Rectal smooth muscle tissue (tissue), 1 donor: Measurements from ENCODE around the gene NNT.

Experiments
- H3K27ac ChIP-seq: one replicate; pipeline ENCODE4 v1.7.0; 2013; ENCODE audit warnings: low read depth, low read length, inconsistent platforms
- H3K27me3 ChIP-seq: one replicate; pipeline ENCODE4 v1.7.0; 2013; ENCODE audit warnings: low read length; ENCODE audit not compliant: control insufficient read depth, insufficient read depth
- H3K36me3 ChIP-seq: one replicate; pipeline ENCODE4 v1.7.0; 2013; ENCODE audit warnings: low read length; ENCODE audit not compliant: control insufficient read depth, insufficient read depth
- H3K4me1 ChIP-seq: one replicate; pipeline ENCODE4 v1.7.0; 2013; ENCODE audit warnings: low read length; ENCODE audit not compliant: control insufficient read depth, insufficient read depth
- H3K4me3 ChIP-seq: one replicate; pipeline ENCODE4 v1.7.0; 2013; ENCODE audit warnings: low read length
- H3K9ac ChIP-seq: one replicate; pipeline ENCODE4 v1.7.0; 2013; ENCODE audit warnings: low read length

NNT gene

GRCh38 chr5:43639566-43639965 lies 36.6 kb downstream of the NNT start:
- no peaks in the 10 kb centered on the region for H3K36me3 ChIP-seq
- peaks cover 6% of the 10 kb centered on the region for H3K4me1 ChIP-seq
- no peaks in the 10 kb centered on the region for H3K27me3 ChIP-seq
- H3K27ac ChIP-seq = no peak overlapping the region
- H3K4me3 ChIP-seq = no peak overlapping the region
- no peak overlapping the region for H3K9ac ChIP-seq

GRCh38 chr5:43642428-43642827 lies 39.4 kb downstream of the NNT start:
- no peaks in the 10 kb centered on the region for H3K27me3 ChIP-seq
- no peaks in the 10 kb centered on the region for H3K36me3 ChIP-seq
- no peak overlapping the region for H3K9ac ChIP-seq
- H3K27ac ChIP-seq = no peak overlapping the region
- no peaks in the 10 kb centered on the region for H3K4me1 ChIP-seq
- H3K4me3 ChIP-seq = no peak overlapping the region

- Histone ChIP-seq H3K4me3 (no peak overlapping the region), H3K4me1 (no peaks in the 10 kb centered on the region), H3K27me3 (no peaks in the 10 kb centered on the region), H3K36me3 (no peaks in the 10 kb centered on the region), H3K9ac (no peak overlapping the region), H3K27ac (no peak overlapping the region)
These were observed 40.3 kb downstream of the NNT start for GRCh38 chr5:43643327-43643726.

GRCh38 chr5:43643750-43644149 lies 40.8 kb downstream of the NNT start:
- Histone ChIP-seq H3K27ac (no peak overlapping the region), H3K36me3 (no peaks in the 10 kb centered on the region), H3K4me1 (peaks cover 3% of the 10 kb centered on the region), H3K27me3 (no peaks in the 10 kb centered on the region), H3K9ac (no peak overlapping the region), H3K4me3 (no peak overlapping the region)

- H3K36me3 ChIP-seq = peaks cover 12% of the 10 kb centered on the region
- no peak overlapping the region for H3K9ac ChIP-seq
- H3K4me1 ChIP-seq = peaks cover 7% of the 10 kb centered on the region
- no peak overlapping the region for H3K27ac ChIP-seq
- no peak overlapping the region for H3K4me3 ChIP-seq
- no peaks in the 10 kb centered on the region for H3K27me3 ChIP-seq
These were observed 44.0 kb downstream of the NNT start for GRCh38 chr5:43646992-43647391.

- Histone ChIP-seq H3K9ac (no peak overlapping the region), H3K4me1 (peaks cover 7% of the 10 kb centered on the region), H3K36me3 (peaks cover 12% of the 10 kb centered on the region), H3K4me3 (no peak overlapping the region), H3K27ac (no peak overlapping the region), H3K27me3 (no peaks in the 10 kb centered on the region)
These were observed 44.8 kb downstream of the NNT start for GRCh38 chr5:43647789-43648188.

- H3K4me1 ChIP-seq = peaks cover 7% of the 10 kb centered on the region
- H3K36me3 ChIP-seq = peaks cover 16% of the 10 kb centered on the region
- H3K27ac ChIP-seq = no peak overlapping the region
- no peaks in the 10 kb centered on the region for H3K27me3 ChIP-seq
- H3K4me3 ChIP-seq = no peak overlapping the region
- H3K9ac ChIP-seq = no peak overlapping the region
These were observed 45.6 kb downstream of the NNT start for GRCh38 chr5:43648499-43649124.

GRCh38 chr5:43649256-43649655 lies 46.3 kb downstream of the NNT start:
- no peak overlapping the region for H3K27ac ChIP-seq
- peaks cover 16% of the 10 kb centered on the region for H3K36me3 ChIP-seq
- H3K9ac ChIP-seq = no peak overlapping the region
- H3K27me3 ChIP-seq = no peaks in the 10 kb centered on the region
- no peak overlapping the region for H3K4me3 ChIP-seq
- peaks cover 7% of the 10 kb centered on the region for H3K4me1 ChIP-seq

GRCh38 chr5:43652537-43653302 lies 49.7 kb downstream of the NNT start:
- Histone ChIP-seq H3K4me1 (peaks cover 7% of the 10 kb centered on the region), H3K4me3 (no peak overlapping the region), H3K9ac (no peak overlapping the region), H3K27ac (no peak overlapping the region), H3K36me3 (peaks cover 21% of the 10 kb centered on the region), H3K27me3 (no peaks in the 10 kb centered on the region)

- peaks cover 8% of the 10 kb centered on the region for H3K36me3 ChIP-seq
- no peak overlapping the region for H3K9ac ChIP-seq
- H3K4me3 ChIP-seq = no peak overlapping the region
- H3K27ac ChIP-seq = no peak overlapping the region
- H3K4me1 ChIP-seq = peaks cover 4% of the 10 kb centered on the region
- no peaks in the 10 kb centered on the region for H3K27me3 ChIP-seq
These were observed 55.5 kb downstream of the NNT start for GRCh38 chr5:43658509-43658908.

- Histone ChIP-seq H3K27me3 (no peaks in the 10 kb centered on the region), H3K4me1 (peaks cover 4% of the 10 kb centered on the region), H3K27ac (no peak overlapping the region), H3K36me3 (peaks cover 8% of the 10 kb centered on the region), H3K4me3 (no peak overlapping the region), H3K9ac (no peak overlapping the region)
These were observed 56.1 kb downstream of the NNT start for GRCh38 chr5:43659075-43659474.

- Histone ChIP-seq H3K36me3 (peaks cover 5% of the 10 kb centered on the region), H3K4me3 (no peak overlapping the region), H3K9ac (no peak overlapping the region), H3K4me1 (peaks cover 4% of the 10 kb centered on the region), H3K27ac (no peak overlapping the region), H3K27me3 (no peaks in the 10 kb centered on the region)
These were observed 58.1 kb downstream of the NNT start for GRCh38 chr5:43661102-43661501.

GRCh38 chr5:43663916-43664315 lies 60.9 kb downstream of the NNT start:
- Histone ChIP-seq H3K4me1 (no peaks in the 10 kb centered on the region), H3K27ac (no peak overlapping the region), H3K9ac (no peak overlapping the region), H3K27me3 (no peaks in the 10 kb centered on the region), H3K4me3 (no peak overlapping the region), H3K36me3 (peaks cover 3% of the 10 kb centered on the region)
